ENCODE measurements around the gene TPSD1. TPM values are rescaled to one million over a fixed set of nuclear protein-coding genes. Genes with fewer than 3 reads are reported as not detected.

Gene TPSD1
- total RNA-seq, 1 experiment from 2014 or later: not detected

DNA sequence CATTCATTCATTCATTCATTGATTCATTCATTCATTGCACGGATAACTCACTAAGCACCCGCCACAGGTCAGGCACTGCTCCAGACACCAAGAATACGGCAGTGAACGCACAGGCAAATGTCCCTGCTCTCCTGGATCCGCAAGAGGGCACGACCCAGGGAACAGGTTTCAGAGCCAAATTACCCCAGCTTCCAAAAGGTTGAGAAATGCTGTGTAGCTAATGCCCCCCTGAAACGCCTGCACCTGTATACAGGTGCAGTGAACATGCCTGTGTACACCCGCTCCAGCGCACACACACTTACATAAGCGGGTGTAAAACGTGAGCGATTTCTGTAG, 44.0 kb downstream of the TPSD1 start:
- H3K14ac ChIP-seq (ENCODE audit: insufficient read depth, low read length): no peak overlapping the region

More for the DNA sequence above, 44.0 kb downstream of the TPSD1 start:
- Histone ChIP-seq H3K9me3 (ENCODE audit: control insufficient read depth, low read depth, low read length) (no peaks in the 10 kb centered on the region), H2BK12ac (ENCODE audit: insufficient read length, low read depth, low read length) (no peak overlapping the region), H4K5ac (ENCODE audit: insufficient read length, low read depth, low read length) (no peak overlapping the region), H2BK15ac (ENCODE audit: low read depth, low read length) (no peak overlapping the region), H3K4me2 (ENCODE audit: insufficient read depth, insufficient read length, low read length) (no peak overlapping the region), H3K27me3 (ENCODE audit: insufficient read depth, low read length) (no peaks in the 10 kb centered on the region), H3K27ac (ENCODE audit: insufficient read length, low read depth, low read length) (no peak overlapping the region), H2BK20ac (ENCODE audit: low read depth, low read length, poor library complexity, severe bottlenecking) (no peak overlapping the region), H4K8ac (replicated peaks; ENCODE audit: insufficient read length, low read depth, low read length) (no peak overlapping the region), H3K18ac (ENCODE audit: insufficient read length, low read depth, low read length) (no peak overlapping the region), H3K4ac (ENCODE audit: low read depth, low read length) (no peak overlapping the region), H4K20me1 (ENCODE audit: control insufficient read depth, insufficient read depth, insufficient read length) (no peaks in the 10 kb centered on the region), H3K56ac (ENCODE audit: insufficient read length, low read depth, low read length) (no peak overlapping the region), H3K79me1 (ENCODE audit: insufficient read depth, low read depth, low read length, poor library complexity, severe bottlenecking) (no peaks in the 10 kb centered on the region), H2BK5ac (ENCODE audit: insufficient read length, low read length) (no peak overlapping the region), H3K23ac (ENCODE audit: insufficient read length, low read depth, low read length) (no peak overlapping the region), H3K4me1 (ENCODE audit: insufficient read depth, low read length) (no peaks in the 10 kb centered on the region; the same call in 1 of the 2 replicates), H3K9ac (ENCODE audit: extremely low read depth, insufficient read length, low read length) (no peak overlapping the region), H3K79me2 (ENCODE audit: insufficient read depth, low read length) (no peaks in the 10 kb centered on the region), H3K23me2 (ENCODE audit: insufficient read length, low read depth, low read length, poor library complexity, severe bottlenecking) (no peaks in the 10 kb centered on the region), H3T11ph (ENCODE audit: low read length) (no peak overlapping the region), H2BK120ac (ENCODE audit: low read depth, low read length, poor library complexity, severe bottlenecking) (no peak overlapping the region), H2AFZ (ENCODE audit: low read length) (no peak overlapping the region), H2AK5ac (ENCODE audit: insufficient read length, low read length) (no peak overlapping the region), H4K91ac (ENCODE audit: insufficient read length, low read depth, low read length) (no peak overlapping the region)
- H3K4me1 Mint-ChIP-seq: peaks cover 20 to 37% of the 10 kb centered on the region in 2 experiments
- TF ChIP-seq, protein P1, sequence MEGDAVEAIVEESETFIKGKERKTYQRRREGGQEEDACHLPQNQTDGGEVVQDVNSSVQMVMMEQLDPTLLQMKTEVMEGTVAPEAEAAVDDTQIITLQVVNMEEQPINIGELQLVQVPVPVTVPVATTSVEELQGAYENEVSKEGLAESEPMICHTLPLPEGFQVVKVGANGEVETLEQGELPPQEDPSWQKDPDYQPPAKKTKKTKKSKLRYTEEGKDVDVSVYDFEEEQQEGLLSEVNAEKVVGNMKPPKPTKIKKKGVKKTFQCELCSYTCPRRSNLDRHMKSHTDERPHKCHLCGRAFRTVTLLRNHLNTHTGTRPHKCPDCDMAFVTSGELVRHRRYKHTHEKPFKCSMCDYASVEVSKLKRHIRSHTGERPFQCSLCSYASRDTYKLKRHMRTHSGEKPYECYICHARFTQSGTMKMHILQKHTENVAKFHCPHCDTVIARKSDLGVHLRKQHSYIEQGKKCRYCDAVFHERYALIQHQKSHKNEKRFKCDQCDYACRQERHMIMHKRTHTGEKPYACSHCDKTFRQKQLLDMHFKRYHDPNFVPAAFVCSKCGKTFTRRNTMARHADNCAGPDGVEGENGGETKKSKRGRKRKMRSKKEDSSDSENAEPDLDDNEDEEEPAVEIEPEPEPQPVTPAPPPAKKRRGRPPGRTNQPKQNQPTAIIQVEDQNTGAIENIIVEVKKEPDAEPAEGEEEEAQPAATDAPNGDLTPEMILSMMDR (conservative IDR thresholded peaks at IDR 0.05): no peak
- no peak overlapping the region for H3K27ac Mint-ChIP-seq
- H3K27me3 Mint-ChIP-seq (ENCODE audit: low read depth): peaks cover 30% of the 10 kb centered on the region
- DNase-seq: no peak
- WGBS (ENCODE audit: extremely low coverage, insufficient read length, low lambda C conversion rate): no CpG with 5 or more reads among the region's 12 CpGs
- peaks cover 0 to 4% of the 10 kb centered on the region in 2 experiments; a peak in 1 of 5 replicates for H3K9me3 Mint-ChIP-seq
- no peak overlapping the region for H3K4me3 Mint-ChIP-seq
- H3K36me3 Mint-ChIP-seq (ENCODE audit: insufficient read depth in 1 of 3, low read depth in 3 of 3): no peaks in the 10 kb centered on the region; a peak in 2 of 7 replicates
